HG03469 (cell line): ENCODE results near the gene SERPINA12.

Source experiments
- ATAC-seq: cut with Tn5 transposase; IDR thresholded peaks from one replicate; pipeline ENCODE4 v1.9.1; 2021; ENCODE audit warnings: mild to moderate bottlenecking, moderate library complexity, moderate number of reproducible peaks; ENCODE audit not compliant: unreplicated experiment

Gene SERPINA12

GRCh38 chr14:94441531-94442205 is 67.6 kb downstream of the SERPINA12 start:
- no peak for ATAC-seq

GRCh38 chr14:94441130-94441529 is 68.1 kb downstream of the SERPINA12 start:
- no peak for ATAC-seq

GRCh38 chr14:94439453-94440057 is 69.7 kb downstream of the SERPINA12 start:
- ATAC-seq: no peak
